Activated CD8-positive, alpha-beta memory T cell treated with anti-CD3 and anti-CD28 coated beads, Interleukin-2, amount 10 ng/mL, durations not matched to agents 7 days and 5 days (primary cell): ENCODE data around the gene AIFM1. TPM values are rescaled to one million over a fixed set of nuclear protein-coding genes. Genes with fewer than 3 reads are reported as not detected.

Experiments
- ATAC-seq: fragments of 150-1000 bp; cut with Tn5 transposase; one replicate; pipeline ENCODE4 v1.10.0; 2021; ENCODE audit warnings: moderate library complexity
- CTCF ChIA-PET: fragments of 350-600 bp; sonication (Branson Sonifier 250); formaldehyde crosslinking; loops from one replicate; lab custom pipeline; 2021; ENCODE audit warnings: antibody characterized with exemption; lab: Charles Lee
- DNase-seq: peaks from one replicate; pipeline ENCODE4 v3.0.0-alpha.2; 2020
- H3K27ac Mint-ChIP-seq: one replicate; pipeline ENCODE4 v1.8.0; 2021; ENCODE audit warnings: mild to moderate bottlenecking, mixed read lengths
- H3K27me3 Mint-ChIP-seq: one replicate; pipeline ENCODE4 v1.8.0; 2021; ENCODE audit warnings: mixed read lengths
- H3K36me3 Mint-ChIP-seq: one replicate; pipeline ENCODE4 v1.8.0; 2021; ENCODE audit warnings: mild to moderate bottlenecking, mixed read lengths
- H3K4me1 Mint-ChIP-seq: one replicate; pipeline ENCODE4 v1.8.0; 2021; ENCODE audit warnings: mixed read lengths
- H3K4me3 Mint-ChIP-seq: one replicate; pipeline ENCODE4 v1.8.0; 2021; ENCODE audit warnings: mild to moderate bottlenecking, moderate library complexity, mixed read lengths
- H3K9me3 Mint-ChIP-seq: one replicate; pipeline ENCODE4 v1.8.0; 2022; ENCODE audit warnings: low read depth, mixed read lengths
- total RNA-seq, 2 experiments: library from RNA; stranded (reverse); gene quantifications; one replicate each; pipeline ENCODE4 v1.2.3, GENCODE V29; 2021

AIFM1 gene
- total RNA-seq = 10 to 100 TPM; 47.3 to 59.6 TPM

DNA sequence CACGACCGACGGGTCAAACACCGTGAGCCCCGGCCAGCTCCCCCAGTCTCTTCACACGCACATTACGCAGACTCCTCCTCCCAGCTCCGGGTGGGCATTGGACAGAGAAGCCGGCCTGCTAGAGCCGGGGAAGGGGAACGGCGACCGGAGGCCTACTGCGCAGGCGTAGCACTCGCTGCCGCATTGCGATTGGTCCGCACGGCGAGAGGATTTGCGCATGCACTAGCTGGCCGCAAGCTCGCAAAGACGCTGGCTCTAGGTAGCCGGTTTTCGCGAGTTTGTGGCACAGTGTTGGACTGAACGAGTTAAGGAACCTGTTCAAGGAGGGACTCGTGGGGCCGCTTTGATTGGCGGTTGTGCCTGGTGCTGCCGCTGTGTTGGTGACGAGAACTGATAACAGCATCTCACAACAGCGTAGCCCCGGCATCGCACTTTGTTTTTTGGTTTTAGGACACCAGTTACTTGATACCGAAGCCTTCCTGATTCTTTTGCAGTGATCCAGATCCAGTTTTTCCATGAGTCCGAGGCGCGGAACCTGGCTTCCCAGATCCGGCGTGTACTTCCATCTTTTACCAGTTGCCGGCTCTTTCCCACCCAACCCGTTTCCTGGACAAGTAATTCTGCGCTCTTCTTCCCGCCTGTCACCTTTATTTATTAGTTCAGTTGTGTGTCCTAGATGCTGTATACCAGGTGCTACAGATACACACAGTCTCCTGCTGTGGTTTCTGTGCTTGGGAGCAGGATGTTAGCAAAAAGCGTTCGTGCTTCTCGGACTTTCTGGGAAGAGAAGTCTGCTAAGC lies at the start of gene AIFM1:
TSS of gene AIFM1 (minus strand) at position 139 of the 800 bp plus-strand sequence. CDS start 185 bp downstream, outside the sequence.
- no peaks in the 10 kb centered on the region for H3K27me3 Mint-ChIP-seq
- ATAC-seq (peak; percentile 93), DNase-seq (peak; percentile 95)
- CTCF ChIA-PET = interaction anchor here (0.8 to 1.3 kb wide), 6 partner anchors 20 to 105 kb away, joined by 3 to 7 read pairs (median 4); no protein-coding TSS in a partner anchor
- H3K27ac Mint-ChIP-seq = peak within 1 kb of the TSS; percentile 97
- H3K9me3 Mint-ChIP-seq = no peaks in the 10 kb centered on the region
- H3K4me3 Mint-ChIP-seq = peak within 1 kb of the TSS; percentile 84
- peaks cover 3% of the 10 kb centered on the region for H3K36me3 Mint-ChIP-seq
- H3K4me1 Mint-ChIP-seq = peaks cover 38% of the 10 kb centered on the region

DNA sequence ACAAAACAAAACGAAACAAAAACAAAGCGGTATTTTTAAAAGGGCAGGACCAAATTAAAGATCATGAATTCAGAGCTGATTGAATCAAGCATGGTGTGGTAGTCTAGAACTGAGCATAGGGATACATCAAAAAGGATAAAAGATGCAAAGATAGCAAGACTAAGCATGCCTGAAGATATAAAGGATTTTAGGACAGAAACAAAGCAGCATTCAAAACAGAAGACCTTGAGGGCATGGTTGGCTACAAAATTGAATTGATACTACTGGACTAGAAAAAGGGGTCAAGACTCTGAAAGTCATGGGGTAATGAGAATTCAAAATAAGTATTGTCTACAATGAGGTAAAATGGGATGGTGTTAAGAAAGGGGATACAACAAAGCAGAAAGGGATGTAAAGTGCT lies 47.7 kb upstream of the AIFM1 start:
- Mint-ChIP-seq H3K27me3 (no peaks in the 10 kb centered on the region), H3K27ac (peak overlapping the region; percentile 74), H3K9me3 (no peaks in the 10 kb centered on the region), H3K36me3 (peaks cover 37% of the 10 kb centered on the region), H3K4me3 (peak overlapping the region; percentile 11), H3K4me1 (peaks cover 26% of the 10 kb centered on the region)
- DNase-seq (no peak), ATAC-seq (no peak)
- CTCF ChIA-PET = no interaction called here

DNA sequence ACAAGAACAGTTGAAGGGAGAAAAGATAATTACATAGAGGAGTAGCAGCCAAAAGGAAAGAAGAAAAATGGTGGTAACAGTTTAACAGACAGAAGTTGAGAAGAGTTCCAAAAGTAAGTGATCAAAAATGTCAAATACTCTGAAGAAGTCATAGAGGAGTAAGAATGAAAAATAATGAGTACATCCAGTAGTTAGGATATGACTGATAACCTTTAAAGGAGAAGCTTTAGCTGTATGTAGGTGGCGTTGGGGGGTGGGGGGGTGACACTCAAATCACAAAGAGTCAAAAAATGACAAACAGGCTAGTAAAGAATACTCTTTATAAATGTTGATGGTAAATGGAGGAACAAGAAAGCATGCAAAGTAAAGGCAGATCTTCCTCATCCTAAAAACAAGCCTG lies 46.7 kb upstream of the AIFM1 start:
- Mint-ChIP-seq H3K9me3 (no peaks in the 10 kb centered on the region), H3K4me1 (peaks cover 26% of the 10 kb centered on the region), H3K36me3 (peaks cover 42% of the 10 kb centered on the region), H3K27me3 (no peaks in the 10 kb centered on the region), H3K27ac (peak overlapping the region; percentile 80), H3K4me3 (peak overlapping the region; percentile 50)
- CTCF ChIA-PET = no interaction called here
- DNase-seq = no peak
- ATAC-seq = peak; percentile 57

DNA sequence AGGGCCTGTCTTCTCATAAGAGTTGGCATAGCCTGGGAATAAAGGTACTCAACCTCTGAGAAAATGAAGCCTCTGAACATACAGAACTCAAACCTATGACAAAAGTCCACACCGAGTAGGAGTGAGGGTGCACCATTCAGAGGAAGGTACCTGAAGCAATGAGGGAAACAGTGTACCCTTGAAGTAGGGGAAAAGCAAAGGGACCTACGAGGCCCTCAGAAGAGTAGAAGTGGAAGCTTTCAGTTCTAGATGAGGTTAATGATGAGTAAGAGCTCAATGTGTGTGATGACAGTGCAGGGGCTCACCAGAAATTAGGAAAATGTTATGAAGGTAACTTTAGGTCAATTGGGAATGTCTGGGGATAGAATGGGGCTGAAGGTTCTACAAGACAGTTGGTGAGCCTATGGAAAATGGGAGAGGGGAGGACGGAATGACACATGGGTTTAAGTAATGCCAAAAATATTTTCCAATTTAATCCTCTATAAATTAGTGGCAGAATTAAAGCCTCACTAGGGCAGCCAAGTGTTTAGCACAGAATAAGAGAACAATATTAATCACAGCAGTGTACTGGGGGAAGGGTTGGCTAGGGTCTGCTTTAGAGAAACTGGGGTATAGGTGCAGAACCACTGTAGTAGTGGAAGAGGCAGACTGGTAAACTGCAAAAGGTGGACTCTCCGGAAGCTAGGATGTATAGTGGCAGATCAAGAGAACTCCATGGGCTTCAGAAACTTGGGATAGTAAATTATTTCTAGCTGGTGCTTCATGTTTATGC lies 46.0 kb upstream of the AIFM1 start:
- Mint-ChIP-seq H3K4me1 (peaks cover 26% of the 10 kb centered on the region), H3K27ac (peak overlapping the region; percentile 80), H3K9me3 (no peaks in the 10 kb centered on the region), H3K4me3 (peak overlapping the region; percentile 14), H3K36me3 (peaks cover 41% of the 10 kb centered on the region), H3K27me3 (no peaks in the 10 kb centered on the region)
- ATAC-seq (peak; percentile 70), DNase-seq (no peak)
- CTCF ChIA-PET = no interaction called here

DNA sequence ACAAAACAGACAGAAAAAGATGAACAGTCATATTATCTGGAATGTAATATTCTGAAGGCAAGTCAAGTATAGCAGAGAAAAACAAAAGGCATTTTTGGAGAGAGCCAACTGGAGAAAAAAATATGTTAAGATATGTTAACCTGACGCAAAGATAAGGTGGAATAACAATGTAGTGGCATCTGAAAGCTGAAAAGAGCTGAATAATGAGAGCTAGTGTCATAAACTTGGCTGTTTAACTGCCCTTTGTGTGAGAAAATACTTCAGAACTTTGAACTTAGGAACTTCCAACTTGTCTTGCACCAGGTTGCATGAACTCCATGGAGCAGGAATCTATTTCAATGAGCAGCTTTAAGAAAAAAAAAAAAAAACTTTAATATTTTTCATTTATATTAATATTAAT lies 39.0 kb upstream of the AIFM1 start:
- Mint-ChIP-seq H3K27me3 (no peaks in the 10 kb centered on the region), H3K4me1 (no peaks in the 10 kb centered on the region), H3K27ac (no peak overlapping the region), H3K4me3 (no peak overlapping the region), H3K36me3 (peaks cover 19% of the 10 kb centered on the region), H3K9me3 (no peaks in the 10 kb centered on the region)
- CTCF ChIA-PET = no interaction called here
- no peak for DNase-seq
- ATAC-seq = no peak

DNA sequence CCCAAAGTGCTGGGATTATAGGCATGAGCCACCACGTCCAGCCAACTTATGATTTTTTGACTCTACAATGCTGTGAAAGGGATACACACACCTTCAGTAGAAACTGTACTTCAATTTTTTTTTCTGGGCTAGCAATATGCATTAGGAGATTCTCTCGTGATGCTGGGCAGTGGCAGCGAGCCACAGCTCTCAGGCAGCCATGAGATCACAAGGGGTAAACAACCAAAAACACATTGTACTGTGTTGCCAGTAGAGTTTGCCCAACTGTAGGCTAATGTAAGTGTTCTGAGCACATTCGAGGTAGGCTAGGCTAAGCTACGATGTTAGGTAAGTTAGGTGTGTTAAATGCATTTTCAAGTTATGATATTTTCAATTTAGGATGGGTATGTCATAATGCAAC lies 31.8 kb upstream of the AIFM1 start:
- no peaks in the 10 kb centered on the region for H3K27me3 Mint-ChIP-seq
- no peak for ATAC-seq
- no peak overlapping the region for H3K4me3 Mint-ChIP-seq
- H3K9me3 Mint-ChIP-seq = no peaks in the 10 kb centered on the region
- CTCF ChIA-PET = interaction anchor here (11.5 kb wide), 1 partner anchor 117 kb away, joined by 77 read pairs; no protein-coding TSS in a partner anchor
- DNase-seq = no peak
- H3K36me3 Mint-ChIP-seq = no peaks in the 10 kb centered on the region
- no peak overlapping the region for H3K27ac Mint-ChIP-seq
- H3K4me1 Mint-ChIP-seq = peaks cover 11% of the 10 kb centered on the region

DNA sequence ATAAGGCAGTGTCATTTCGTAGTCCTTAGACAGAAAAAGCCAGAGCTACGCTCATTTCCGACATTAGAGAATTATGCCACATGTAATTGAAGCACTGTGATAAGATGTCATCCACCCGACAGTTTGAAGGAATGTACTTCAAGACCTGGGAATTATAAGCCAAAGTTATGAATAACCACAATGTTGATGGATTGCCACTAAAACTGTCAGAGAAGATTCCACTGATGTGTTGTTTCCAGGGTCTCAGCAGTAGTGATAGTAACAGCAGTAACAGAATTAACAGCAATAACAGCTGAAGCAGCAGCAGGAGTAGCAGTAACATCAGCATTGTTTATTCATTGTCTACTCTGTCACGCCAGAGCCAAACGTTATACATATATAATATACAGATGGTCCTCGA lies 30.8 kb upstream of the AIFM1 start:
- no peak for ATAC-seq
- no peak for DNase-seq
- no peaks in the 10 kb centered on the region for H3K9me3 Mint-ChIP-seq

DNA sequence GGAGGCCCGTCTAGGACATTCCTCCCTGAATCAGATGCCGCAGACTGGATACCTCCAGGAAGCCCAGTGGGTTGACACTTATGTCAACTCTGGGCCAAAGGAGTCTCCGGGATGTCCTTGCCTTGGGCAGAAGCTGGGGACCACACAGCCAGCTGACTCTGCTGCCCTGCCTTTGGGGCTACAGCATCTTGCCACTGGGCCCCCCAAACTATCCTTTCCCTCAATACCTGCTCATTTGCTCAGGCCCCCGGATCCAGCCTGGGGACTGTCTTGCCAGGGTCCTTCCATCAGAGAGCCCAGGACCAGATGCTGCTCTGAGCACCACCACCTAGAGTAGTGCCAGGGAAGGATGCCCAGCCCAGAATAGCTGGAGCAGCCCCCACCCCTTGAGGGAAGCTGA lies 25.2 kb upstream of the AIFM1 start:
- H3K27ac Mint-ChIP-seq = no peak overlapping the region
- H3K4me3 Mint-ChIP-seq = no peak overlapping the region
- no peak for DNase-seq
- CTCF ChIA-PET = interaction anchor here (1.2 to 11.5 kb wide), 3 partner anchors 71 to 163 kb away, joined by 3 to 77 read pairs (median 10); no protein-coding TSS in a partner anchor
- no peaks in the 10 kb centered on the region for H3K9me3 Mint-ChIP-seq
- H3K27me3 Mint-ChIP-seq = no peaks in the 10 kb centered on the region
- H3K4me1 Mint-ChIP-seq = peaks cover 19% of the 10 kb centered on the region
- no peaks in the 10 kb centered on the region for H3K36me3 Mint-ChIP-seq
- ATAC-seq = no peak

More for the DNA sequence above, 30.8 kb upstream of the AIFM1 start:
- Mint-ChIP-seq H3K27ac (no peak overlapping the region), H3K4me3 (no peak overlapping the region), H3K36me3 (no peaks in the 10 kb centered on the region), H3K4me1 (peaks cover 15% of the 10 kb centered on the region), H3K27me3 (no peaks in the 10 kb centered on the region)
- CTCF ChIA-PET = interaction anchor here (11.5 kb wide), 1 partner anchor 116 kb away, joined by 77 read pairs; no protein-coding TSS in a partner anchor

DNA sequence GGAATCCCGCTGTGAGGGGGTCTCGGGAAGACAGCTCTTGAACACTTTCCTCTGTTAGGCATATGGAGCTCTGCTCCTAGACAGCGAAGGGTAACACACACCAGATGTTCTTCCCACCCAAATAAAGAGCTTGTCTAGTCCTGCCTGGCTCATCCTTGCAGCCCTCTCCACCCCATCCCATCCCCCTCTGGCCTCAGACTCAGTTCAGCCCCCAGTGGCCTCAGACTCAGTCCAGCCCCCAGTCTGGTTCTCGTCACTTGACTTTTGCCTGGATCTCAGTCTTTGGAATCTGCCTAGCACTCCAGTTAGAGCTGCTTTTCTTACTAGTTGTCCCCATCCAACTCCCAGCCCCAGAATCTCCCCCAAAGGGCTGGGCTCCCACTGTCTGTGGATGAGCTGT lies 21.0 kb upstream of the AIFM1 start:
- DNase-seq = no peak
- H3K9me3 Mint-ChIP-seq = no peaks in the 10 kb centered on the region
- H3K36me3 Mint-ChIP-seq = peaks cover 10% of the 10 kb centered on the region
- no peaks in the 10 kb centered on the region for H3K27me3 Mint-ChIP-seq
- no peak overlapping the region for H3K4me3 Mint-ChIP-seq
- no peak for ATAC-seq
- H3K4me1 Mint-ChIP-seq = peaks cover 22% of the 10 kb centered on the region
- no peak overlapping the region for H3K27ac Mint-ChIP-seq
- CTCF ChIA-PET = interaction anchor here (1.2 to 11.5 kb wide), 3 partner anchors 21 to 126 kb away, joined by 3 to 77 read pairs (median 4); partner anchors contain the start of gene AIFM1

DNA sequence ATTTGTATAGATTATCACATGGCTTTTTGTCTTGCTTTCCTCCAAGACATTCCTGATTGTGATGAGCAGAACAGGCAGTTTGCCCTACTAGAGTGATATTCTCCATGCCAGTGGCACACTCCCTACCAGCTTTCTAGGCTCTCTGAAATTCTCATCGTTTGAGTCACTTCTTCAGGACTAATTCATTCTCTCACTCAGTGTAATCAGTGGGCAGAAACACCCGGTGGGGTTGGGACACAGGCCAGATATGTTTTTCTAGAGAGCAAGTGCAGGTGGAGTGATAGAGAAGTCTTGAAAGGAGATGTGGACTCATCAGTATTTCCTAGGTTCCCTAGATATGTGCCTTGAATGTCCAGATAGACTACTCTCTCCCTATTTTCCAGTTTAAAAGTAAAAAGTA lies 19.2 kb upstream of the AIFM1 start:
- ATAC-seq = no peak
- peak overlapping the region; percentile 32 for H3K27ac Mint-ChIP-seq
- CTCF ChIA-PET = no interaction called here
- DNase-seq = no peak
- no peak overlapping the region for H3K4me3 Mint-ChIP-seq
- H3K4me1 Mint-ChIP-seq = peaks cover 28% of the 10 kb centered on the region
- H3K27me3 Mint-ChIP-seq = no peaks in the 10 kb centered on the region
- H3K36me3 Mint-ChIP-seq = peaks cover 16% of the 10 kb centered on the region
- H3K9me3 Mint-ChIP-seq = no peaks in the 10 kb centered on the region

DNA sequence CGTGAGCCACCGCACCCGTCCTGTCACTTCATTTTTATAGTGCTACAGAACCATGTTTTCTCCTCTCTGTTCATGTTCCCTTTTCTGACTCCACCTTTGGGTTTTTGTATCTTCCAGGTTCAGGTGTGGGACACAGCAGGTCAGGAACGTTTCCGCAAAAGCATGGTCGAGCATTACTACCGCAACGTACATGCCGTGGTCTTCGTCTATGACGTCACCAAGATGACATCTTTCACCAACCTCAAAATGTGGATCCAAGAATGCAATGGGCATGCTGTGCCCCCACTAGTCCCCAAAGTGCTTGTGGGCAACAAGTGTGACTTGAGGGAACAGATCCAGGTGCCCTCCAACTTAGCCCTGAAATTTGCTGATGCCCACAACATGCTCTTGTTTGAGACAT lies 18.5 kb upstream of the AIFM1 start:
- Mint-ChIP-seq H3K36me3 (peaks cover 21% of the 10 kb centered on the region), H3K4me1 (peaks cover 33% of the 10 kb centered on the region), H3K27me3 (no peaks in the 10 kb centered on the region), H3K9me3 (no peaks in the 10 kb centered on the region), H3K4me3 (no peak overlapping the region), H3K27ac (peak overlapping the region; percentile 73)
- CTCF ChIA-PET = no interaction called here
- no peak for DNase-seq
- ATAC-seq = no peak

DNA sequence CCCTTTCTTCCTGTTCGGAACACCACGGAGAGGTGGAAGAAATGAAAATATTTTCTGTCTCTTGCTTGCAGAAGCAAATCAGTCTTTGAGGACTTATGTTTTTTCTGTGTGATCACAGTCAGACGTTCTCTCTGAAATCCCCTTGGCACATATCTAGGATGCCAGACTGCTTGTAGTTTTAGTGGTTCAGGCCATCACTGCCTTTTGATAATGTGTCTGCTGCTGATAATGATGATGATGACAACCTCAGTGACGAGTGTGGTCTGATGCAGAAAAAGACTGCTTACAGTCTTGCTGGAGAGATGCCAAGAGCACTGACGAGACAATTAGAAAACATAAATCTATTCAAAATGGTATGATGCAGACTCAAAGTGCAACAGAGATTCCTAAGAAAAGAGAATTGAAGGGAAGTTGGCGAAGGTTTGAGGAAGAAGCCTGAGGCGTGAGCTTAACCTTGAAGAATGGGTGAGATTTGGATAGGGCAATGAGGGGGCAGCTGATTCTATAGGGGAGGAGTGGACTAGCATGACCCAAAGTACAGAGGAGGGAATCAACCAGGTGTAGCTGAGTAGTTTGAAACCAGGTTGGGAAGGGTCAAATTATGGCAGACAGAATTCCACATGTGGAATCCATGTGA lies 14.1 kb upstream of the AIFM1 start:
- Mint-ChIP-seq H3K4me1 (peaks cover 55% of the 10 kb centered on the region), H3K27me3 (no peaks in the 10 kb centered on the region), H3K4me3 (no peak overlapping the region), H3K27ac (peak overlapping the region; percentile 29), H3K36me3 (peaks cover 47% of the 10 kb centered on the region), H3K9me3 (no peaks in the 10 kb centered on the region)
- no peak for DNase-seq
- CTCF ChIA-PET = no interaction called here
- no peak for ATAC-seq

DNA sequence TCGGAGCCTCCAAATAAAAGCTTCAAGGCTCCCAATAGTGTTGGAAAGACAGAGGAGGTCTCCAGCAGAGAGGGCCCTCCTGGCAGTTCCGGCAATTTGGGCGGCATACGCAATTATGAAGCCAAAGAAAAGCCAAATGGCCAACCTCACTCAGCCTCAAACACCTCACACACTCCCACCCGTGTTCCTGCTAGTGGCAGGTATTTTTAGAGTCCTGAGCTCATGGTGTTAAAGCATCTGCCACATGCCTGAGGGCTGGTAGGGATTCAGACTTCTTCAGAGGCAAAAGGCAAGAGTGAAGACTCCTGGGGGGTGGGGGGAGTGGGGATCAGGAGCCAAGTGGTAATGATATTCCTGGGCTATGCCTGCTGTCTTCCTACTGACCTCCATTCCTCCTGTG lies 13.5 kb upstream of the AIFM1 start:
- no peaks in the 10 kb centered on the region for H3K9me3 Mint-ChIP-seq
- no peaks in the 10 kb centered on the region for H3K27me3 Mint-ChIP-seq
- H3K4me1 Mint-ChIP-seq = peaks cover 55% of the 10 kb centered on the region
- ATAC-seq (no peak), DNase-seq (no peak)
- H3K4me3 Mint-ChIP-seq = no peak overlapping the region
- H3K36me3 Mint-ChIP-seq = peaks cover 45% of the 10 kb centered on the region
- H3K27ac Mint-ChIP-seq = peak overlapping the region; percentile 29
- CTCF ChIA-PET = no interaction called here
